Fibroblast of lung (primary cell): Measurements from ENCODE around the gene KCNIP4. TPM values are rescaled to one million over a fixed set of nuclear protein-coding genes. Genes with fewer than 3 reads are reported as not detected.
"Not testable (repeated sequence)": the region's sequence is repeated elsewhere in the genome, so short reads cannot be mapped to it uniquely, and the experiment has no call there.

Experiments used
- DNase-seq, 2 donors: peaks; one replicate each; pipeline versions ENCODE4 v3.0.0 to v3.0.0-alpha.2; 2010; ENCODE audit warnings: low read depth in 2 of 2
- H2AFZ ChIP-seq: 2 replicates; pipeline ENCODE4 v1.5.1; 2012; ENCODE audit warnings: low read length, control low read depth, inconsistent platforms
- H3K27ac ChIP-seq: 2 replicates; pipeline ENCODE4 v1.5.1; 2011; ENCODE audit warnings: low read length, control low read depth; ENCODE audit not compliant: insufficient read depth
- H3K27me3 ChIP-seq: 2 replicates; pipeline ENCODE4 v1.5.1; 2011; ENCODE audit warnings: mild to moderate bottlenecking, low read length; ENCODE audit not compliant: control insufficient read depth, insufficient read depth
- H3K36me3 ChIP-seq: 2 replicates; pipeline ENCODE4 v1.5.1; 2011; ENCODE audit warnings: low read length; ENCODE audit not compliant: control insufficient read depth, insufficient read depth
- H3K4me1 ChIP-seq: 2 replicates; pipeline ENCODE4 v1.5.1; 2011; ENCODE audit warnings: low read length; ENCODE audit not compliant: control insufficient read depth, insufficient read depth; ENCODE audit errors: extremely low read depth
- H3K4me2 ChIP-seq: 2 replicates; pipeline ENCODE4 v1.5.1; 2011; ENCODE audit warnings: low read length, control low read depth; ENCODE audit not compliant: insufficient read depth; ENCODE audit errors: extremely low read depth
- H3K4me3 ChIP-seq, 4 experiments: fragments of 200-600 bp in 1 of 4; sonication (generic) in 1 of 4; replicated peaks in 1 of 4; 2 replicates each; pipeline ENCODE4 v1.5.1; 2011 to 2016; ENCODE audit warnings: low read length in 4 of 4, low read depth in 3 of 4, mild to moderate bottlenecking in 3 of 4, control low read depth in 2 of 4, inconsistent platforms in 1 of 4, mixed read lengths in 1 of 4; ENCODE audit not compliant: insufficient read depth in 1 of 4; ENCODE audit errors: control extremely low read depth in 1 of 4
- H3K79me2 ChIP-seq: 2 replicates; pipeline ENCODE4 v1.5.1; 2012; ENCODE audit warnings: mild to moderate bottlenecking, low read length, inconsistent platforms; ENCODE audit not compliant: control insufficient read depth, insufficient read depth
- H3K9ac ChIP-seq: 2 replicates; pipeline ENCODE4 v1.5.1; 2011; ENCODE audit warnings: mild to moderate bottlenecking, low read length, control low read depth; ENCODE audit not compliant: insufficient read depth
- H3K9me3 ChIP-seq: 2 replicates; pipeline ENCODE4 v1.5.1; 2012; ENCODE audit warnings: low read depth, low read length; ENCODE audit not compliant: control insufficient read depth, insufficient read depth
- H4K20me1 ChIP-seq: 2 replicates; pipeline ENCODE4 v1.5.1; 2011; ENCODE audit warnings: low read length; ENCODE audit not compliant: control insufficient read depth, insufficient read depth; ENCODE audit errors: extremely low read depth
- CTCF ChIP-seq, 2 donors: IDR thresholded peaks in 1 of 2; conservative IDR thresholded peaks in 1 of 2; 1 replicate in 1 of 2; 2 replicates in 1 of 2; pipeline ENCODE4 v1.5.1; 2011 to 2012; ENCODE audit warnings: low read length in 2 of 2, control low read depth in 1 of 2, inconsistent platforms in 1 of 2, low read depth in 1 of 2, mild to moderate bottlenecking in 1 of 2
- EZH2 ChIP-seq: IDR thresholded peaks from 2 replicates; pipeline ENCODE4 v1.5.1; 2012; ENCODE audit warnings: low read length, control low read depth, mild to moderate bottlenecking; ENCODE audit errors: missing control alignments
- polyA plus RNA-seq, 2 donors: library from polyadenylated mRNA; depleted of rRNA in 1 of 2; stranded (reverse) in 1 of 2; unstranded in 1 of 2; fragments of >200 nt; gene quantifications; 2 replicates each; pipeline ENCODE4 v1.2.1, GENCODE V29; 2011 to 2012; ENCODE audit warnings: missing spikeins in 1 of 2
- total RNA-seq: library from RNA; depleted of rRNA; stranded (reverse); fragments of >200 nt; gene quantifications from 2 replicates; pipeline ENCODE4 v1.2.1, GENCODE V29; 2014

KCNIP4 gene
- total and polyA plus RNA-seq, 2 donors (not counting 1 experiment from before 2014, with no cell fraction given) = not detected

GRCh38 chr4:20805716-20806115 is 1142.9 kb downstream of the KCNIP4 start:
- TF ChIP-seq EZH2 (no peak), CTCF (conservative IDR thresholded peaks at IDR 0.05 in 1 of 2, IDR thresholded peaks at IDR 0.05 in 1 of 2; ENCODE audit: low read depth in 1 of 2, low read length in 2 of 2) (no peak)
- H3K4me2 ChIP-seq = no peak overlapping the region
- H3K27ac ChIP-seq = no peak overlapping the region
- no peaks in the 10 kb centered on the region for H3K27me3 ChIP-seq
- H3K4me3 ChIP-seq = no peak overlapping the region
- H2AFZ ChIP-seq = no peak overlapping the region
- no peaks in the 10 kb centered on the region for H4K20me1 ChIP-seq
- no peaks in the 10 kb centered on the region for H3K36me3 ChIP-seq
- H3K4me1 ChIP-seq = no peaks in the 10 kb centered on the region
- H3K79me2 ChIP-seq = no peaks in the 10 kb centered on the region
- DNase-seq = no peak
- H3K9ac ChIP-seq = no peak overlapping the region
- H3K9me3 ChIP-seq = no peaks in the 10 kb centered on the region

DNA sequence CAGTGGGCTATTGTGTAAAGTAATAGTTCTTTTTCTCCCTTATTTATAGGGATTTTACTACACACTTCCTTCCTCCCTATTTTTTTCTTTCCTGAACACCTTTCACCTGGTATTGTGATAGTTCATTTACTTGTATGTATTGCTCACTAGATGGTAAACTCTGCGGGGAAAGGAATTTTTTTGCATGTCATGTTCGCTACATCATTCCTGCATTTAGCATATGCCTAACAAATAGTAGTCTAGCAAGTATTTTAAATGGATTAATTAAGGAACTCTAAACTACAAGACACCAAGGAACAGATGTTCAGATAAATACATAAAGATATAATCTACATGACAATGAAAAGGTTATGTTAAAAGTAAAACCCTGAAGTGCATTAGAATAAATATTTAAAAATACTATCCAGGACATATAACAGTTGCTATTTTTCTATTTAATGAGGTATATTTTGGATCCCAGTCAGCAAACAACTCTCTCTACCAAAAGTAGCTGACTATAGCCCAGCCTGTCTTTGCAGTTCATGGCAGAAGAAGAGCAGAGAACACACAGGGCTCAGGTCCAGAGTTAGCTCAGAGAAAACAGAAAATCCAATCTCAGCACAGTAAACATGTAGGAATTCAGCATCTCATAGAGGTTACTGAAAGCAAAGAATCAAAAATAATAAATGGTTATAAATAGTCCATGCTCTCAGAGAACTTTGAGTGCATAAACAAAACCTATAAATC is 1160.5 kb downstream of the KCNIP4 start:
- Histone ChIP-seq H3K27me3 (no peaks in the 10 kb centered on the region), H4K20me1 (no peaks in the 10 kb centered on the region), H3K4me3 (no peak overlapping the region), H3K36me3 (no peaks in the 10 kb centered on the region), H3K4me1 (no peaks in the 10 kb centered on the region), H3K79me2 (no peaks in the 10 kb centered on the region), H3K9me3 (no peaks in the 10 kb centered on the region), H3K4me2 (no peak overlapping the region), H3K27ac (no peak overlapping the region), H2AFZ (no peak overlapping the region), H3K9ac (no peak overlapping the region)
- TF ChIP-seq CTCF (conservative IDR thresholded peaks at IDR 0.05 in 1 of 2, IDR thresholded peaks at IDR 0.05 in 1 of 2; ENCODE audit: low read depth in 1 of 2, low read length in 2 of 2) (no peak), EZH2 (no peak)
- no peak for DNase-seq

DNA sequence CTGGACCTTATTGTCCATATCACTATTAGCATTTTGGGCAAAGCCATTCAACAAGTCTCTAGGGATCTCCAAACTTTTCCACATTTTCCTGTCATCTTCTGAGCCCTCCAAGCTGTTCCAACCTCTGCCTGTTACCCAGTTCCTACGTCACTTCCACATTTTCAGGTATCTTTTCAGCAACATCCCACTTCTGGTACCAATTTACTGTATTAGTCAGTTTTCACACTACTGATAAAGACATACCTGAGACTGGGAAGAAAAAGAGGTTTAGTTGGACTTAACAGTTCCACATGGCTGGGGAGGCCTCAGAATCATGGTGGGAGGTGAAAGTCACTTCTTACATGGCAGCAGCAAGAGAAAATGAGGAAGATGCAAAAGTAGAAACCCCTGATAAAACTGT is 1165.4 kb downstream of the KCNIP4 start:
- H2AFZ ChIP-seq, H3K9me3 ChIP-seq: not testable (repeated sequence)

More for the DNA sequence above, 1165.4 kb downstream of the KCNIP4 start:
- DNase-seq, H3K36me3 ChIP-seq, H3K27ac ChIP-seq, H3K79me2 ChIP-seq, H3K9ac ChIP-seq, H3K4me1 ChIP-seq, H3K4me2 ChIP-seq, H3K4me3 ChIP-seq, H3K27me3 ChIP-seq, H4K20me1 ChIP-seq: not testable (repeated sequence)
